Activated CD4-positive, alpha-beta T cell treated with anti-CD3 and anti-CD28 coated beads, Interleukin-2, Interleukin-6, amounts not matched to agents 100 ng/mL and 50 ng/mL, durations not matched to agents 16 hours and 8 hours (primary cell): ENCODE data around the gene JTB.
A peak's percentile ranks its signal among the peaks of the same experiment; 100 is the strongest.

Experiments used
- DNase-seq: peaks from one replicate; pipeline ENCODE4 v3.0.0-alpha.2; 2020

Gene JTB

GRCh38 chr1:153978274-153978909 lies 918 bp upstream of the JTB start:
- no peak for DNase-seq

GRCh38 chr1:153976819-153977249 lies 640 bp downstream of the JTB start:
- DNase-seq = no peak

GRCh38 chr1:153973525-153973924 lies 3.9 kb downstream of the JTB start:
- DNase-seq = no peak

- DNase-seq = no peak
Measured at GRCh38 chr1:153973071-153973470, 4.4 kb downstream of the JTB start.

GRCh38 chr1:153970346-153970745 lies 7.1 kb downstream of the JTB start:
- DNase-seq = no peak

GRCh38 chr1:153968972-153969371 lies 8.5 kb downstream of the JTB start:
- DNase-seq = no peak

- no peak for DNase-seq
Measured at GRCh38 chr1:153968408-153968807, 9.1 kb downstream of the JTB start.

GRCh38 chr1:153968000-153968363 lies 9.5 kb downstream of the JTB start:
- DNase-seq = no peak

GRCh38 chr1:153967107-153967999 lies 10.1 kb downstream of the JTB start, which contains the start of gene CREB3L4:
CREB3L4 (plus strand) TSS chr1:153967902; CDS start chr1:153968526, 624 bp downstream.
- peak; percentile 94 for DNase-seq

GRCh38 chr1:153963850-153964331 lies 13.6 kb downstream of the JTB start:
- no peak for DNase-seq

GRCh38 chr1:153963030-153963849 lies 14.2 kb downstream of the JTB start, which contains the start of gene SLC39A1:
SLC39A1 (minus strand) TSS chr1:153963537; CDS start chr1:153962715, 822 bp downstream.
- DNase-seq = peak; percentile 98

- no peak for DNase-seq
Measured at GRCh38 chr1:153962088-153963029, 15.1 kb downstream of the JTB start.

- DNase-seq = no peak
Measured at GRCh38 chr1:153961421-153961820, 16.1 kb downstream of the JTB start.

GRCh38 chr1:153960206-153960605 lies 17.3 kb downstream of the JTB start:
- no peak for DNase-seq

- DNase-seq = no peak
Measured at GRCh38 chr1:153959454-153959853, 18.0 kb downstream of the JTB start.

- no peak for DNase-seq
Measured at GRCh38 chr1:153958961-153959260, 18.6 kb downstream of the JTB start.

GRCh38 chr1:153958111-153958960 lies 19.1 kb downstream of the JTB start, which contains the start of gene CRTC2:
CRTC2 (minus strand) TSS chr1:153958612; CDS start chr1:153958497, 115 bp downstream.
- DNase-seq = peak; percentile 99

GRCh38 chr1:153957744-153958110 lies 19.7 kb downstream of the JTB start:
- DNase-seq = peak; percentile 48

GRCh38 chr1:153956997-153957715 lies 20.3 kb downstream of the JTB start:
- no peak for DNase-seq

GRCh38 chr1:153954826-153955225 lies 22.6 kb downstream of the JTB start:
- no peak for DNase-seq
